Stimulated activated CD4-positive, alpha-beta T cell treated with anti-CD3 and anti-CD28 coated beads, Interleukin-1b, Interleukin-23, amount 100 ng/mL, for 1 hour (primary cell): ENCODE data around the gene GPR17.

Experiments used
- DNase-seq, 2 donors: peaks; one replicate each; pipeline ENCODE4 v3.0.0-alpha.2; 2020; ENCODE audit warnings: low read depth in 2 of 2

Gene GPR17

GRCh38 chr2:127629637-127630036 is 16.3 kb upstream of the GPR17 start:
- DNase-seq, result no peak

GRCh38 chr2:127630096-127630863 is 15.7 kb upstream of the GPR17 start:
- DNase-seq, result no peak

GRCh38 chr2:127630864-127631540 is 15.0 kb upstream of the GPR17 start:
- no peak for DNase-seq

- no peak for DNase-seq
Observed at GRCh38 chr2:127631541-127631996, 14.4 kb upstream of the GPR17 start.

GRCh38 chr2:127631997-127632581 is 13.9 kb upstream of the GPR17 start:
- no peak for DNase-seq

DNA sequence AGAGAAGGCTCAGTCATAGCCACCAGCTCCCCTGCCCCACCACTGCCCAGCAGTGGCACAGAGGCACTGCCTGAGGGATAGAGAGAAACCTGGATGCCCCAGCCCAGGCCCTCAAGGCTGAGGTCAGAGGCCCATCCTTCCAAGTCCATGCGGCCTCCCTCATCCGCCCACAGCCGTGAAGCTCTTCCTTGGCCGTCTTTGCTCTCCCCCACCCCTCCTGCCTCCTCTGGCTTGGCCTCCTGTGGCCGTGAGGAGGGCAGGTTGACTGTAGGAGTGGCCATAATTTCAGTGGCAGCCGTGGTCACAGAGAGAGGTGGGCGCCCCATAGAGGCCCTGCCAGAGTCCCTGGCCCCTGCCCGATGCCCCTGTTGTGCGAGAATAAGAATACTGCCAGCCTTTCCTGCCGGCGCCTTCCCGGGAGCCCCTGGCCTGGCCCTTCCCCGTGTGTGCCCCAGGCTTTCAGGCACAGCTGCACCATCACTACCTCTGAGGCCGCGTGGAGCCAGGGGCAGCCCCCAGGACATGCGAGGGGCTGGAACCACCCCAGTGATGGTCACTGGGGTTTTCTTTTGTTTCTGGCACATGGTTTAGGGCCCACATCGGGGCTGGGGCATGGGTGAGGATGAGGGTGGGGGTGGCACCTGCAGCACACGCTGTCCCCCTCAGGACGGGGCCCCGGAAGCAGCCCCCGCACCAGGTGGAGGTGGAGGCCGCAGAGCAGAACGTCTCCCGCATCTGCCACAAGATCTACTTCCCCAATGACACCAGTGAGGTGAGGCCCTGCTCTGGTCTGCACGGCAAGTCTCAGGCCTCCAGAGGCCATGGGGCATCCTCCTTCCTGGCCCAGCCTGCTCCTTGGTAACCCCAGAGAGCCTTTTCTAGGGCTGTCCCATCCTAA is 13.1 kb upstream of the GPR17 start:
- DNase-seq, result no peak

DNA sequence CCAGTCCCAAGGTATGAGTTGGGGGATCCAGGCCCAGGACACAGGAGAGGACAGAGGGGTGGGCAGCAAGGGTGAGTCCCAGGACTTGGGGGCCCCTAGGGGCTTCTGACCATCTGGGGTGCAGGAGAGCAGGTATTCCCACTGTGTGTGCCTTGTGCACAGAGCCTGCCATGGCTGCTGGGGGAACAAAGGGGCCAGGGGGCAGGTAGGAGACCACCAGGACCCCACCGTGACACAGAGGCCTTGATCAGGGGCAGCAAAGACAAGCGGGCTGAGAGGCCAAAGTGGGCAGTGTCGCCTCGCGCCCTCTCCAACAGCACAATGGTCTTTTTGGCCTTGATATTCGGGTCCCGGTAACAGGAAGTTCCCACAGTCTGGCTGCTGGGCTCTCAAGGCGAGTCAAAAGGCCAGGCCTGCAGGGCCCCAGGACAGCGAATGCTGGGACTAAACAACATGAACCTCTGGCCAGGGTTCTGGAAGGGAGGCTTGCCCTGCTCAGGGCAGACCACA is 12.3 kb upstream of the GPR17 start:
- no peak for DNase-seq

DNA sequence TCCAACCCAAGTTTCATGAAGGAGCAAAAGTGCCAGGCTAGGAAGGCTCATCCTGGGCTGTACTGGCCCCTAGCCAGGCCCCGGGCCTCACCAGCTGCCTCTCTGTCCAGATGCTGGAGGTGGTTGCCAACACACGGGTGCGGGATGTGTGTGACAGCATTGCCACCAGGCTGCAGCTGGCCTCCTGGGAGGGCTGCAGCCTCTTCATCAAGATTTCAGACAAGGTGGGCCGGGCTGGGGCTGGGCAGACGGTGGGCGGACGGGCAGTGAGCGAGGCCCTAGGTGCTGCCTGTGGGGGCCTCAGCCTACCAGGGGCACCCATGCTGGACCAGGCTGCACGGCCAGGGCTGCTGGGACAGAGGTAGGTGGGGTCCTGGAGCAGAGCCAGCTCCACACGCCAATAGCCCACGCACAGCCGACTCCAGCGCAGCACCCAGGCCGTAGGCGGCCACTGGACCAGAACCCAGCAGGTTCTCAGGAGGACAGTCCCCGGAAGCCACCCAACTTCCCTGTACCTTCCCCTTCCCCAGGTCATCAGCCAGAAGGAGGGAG is 11.8 kb upstream of the GPR17 start:
- no peak for DNase-seq

- DNase-seq, result no peak
Observed at GRCh38 chr2:127634626-127635379, 11.2 kb upstream of the GPR17 start.

GRCh38 chr2:127635380-127636237 is 10.3 kb upstream of the GPR17 start:
- no peak for DNase-seq

GRCh38 chr2:127636248-127637235 is 9.4 kb upstream of the GPR17 start:
- no peak for DNase-seq

GRCh38 chr2:127637236-127637630 is 8.7 kb upstream of the GPR17 start:
- no peak for DNase-seq

- DNase-seq, result no peak
Observed at GRCh38 chr2:127637725-127638252, 8.2 kb upstream of the GPR17 start.

- DNase-seq, result no peak
Observed at GRCh38 chr2:127638361-127639110, 7.4 kb upstream of the GPR17 start.

DNA sequence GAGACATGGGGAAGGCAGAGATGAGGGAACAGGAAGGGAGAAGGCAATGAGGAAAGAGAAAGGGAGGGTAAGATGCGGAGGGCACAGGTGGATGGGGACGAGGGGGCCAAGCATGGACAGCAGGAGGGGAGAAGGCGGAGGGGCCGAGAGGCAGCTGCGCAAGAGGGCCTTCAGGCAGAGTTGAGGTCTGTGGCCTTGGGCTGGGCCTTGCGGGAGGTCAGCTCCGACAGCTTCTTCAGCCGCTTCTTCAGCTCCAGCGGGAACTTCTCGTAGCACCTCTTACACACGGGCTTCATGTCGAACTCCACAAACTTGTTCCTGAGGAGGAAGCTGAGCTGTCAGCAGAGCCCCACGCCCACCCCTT is 6.9 kb upstream of the GPR17 start:
- no peak for DNase-seq

GRCh38 chr2:127640082-127641072 is 5.6 kb upstream of the GPR17 start:
- no peak for DNase-seq
